Heart right ventricle (tissue), 16 donors: Measurements from ENCODE around the gene ADAMTS17. TPM values are rescaled to one million over a fixed set of nuclear protein-coding genes. Genes with fewer than 3 reads are reported as not detected.

Experiments used
- ATAC-seq, 8 donors: fragments of 200-7000 bp; cut with Tn5 transposase; one replicate each; pipeline ENCODE4 v1.9.1; 2020; ENCODE audit warnings: mild to moderate bottlenecking in 8 of 8, moderate library complexity in 8 of 8, moderate number of reproducible peaks in 1 of 8
- DNase-seq, 2 donors: peaks; one replicate each; pipeline ENCODE4 v3.0.0-alpha.2; 2020
- H3K27ac ChIP-seq, 10 donors: fragments of 200-600 bp; sonication (generic) in 2 of 10; one replicate each; pipeline versions ENCODE4 v1.5.0 to v1.8.0; 2020 to 2022; ENCODE audit warnings: mild to moderate bottlenecking in 3 of 10
- H3K27me3 ChIP-seq, 7 donors: fragments of 200-600 bp; one replicate each; pipeline ENCODE4 v1.8.0; 2021 to 2022; ENCODE audit warnings: mild to moderate bottlenecking in 2 of 7
- H3K36me3 ChIP-seq, 9 donors: fragments of 200-600 bp; sonication (generic) in 1 of 9; one replicate each; pipeline versions ENCODE4 v1.5.0 to v1.8.0; 2020 to 2022; ENCODE audit warnings: mild to moderate bottlenecking in 2 of 9
- H3K4me1 ChIP-seq, 9 donors: fragments of 200-600 bp; sonication (generic) in 1 of 9; one replicate each; pipeline versions ENCODE4 v1.5.0 to v1.8.0; 2020 to 2022; ENCODE audit warnings: mild to moderate bottlenecking in 4 of 9
- H3K4me3 ChIP-seq, 10 donors: fragments of 200-600 bp; sonication (generic) in 2 of 10; one replicate each; pipeline versions ENCODE4 v1.5.0 to v1.8.0; 2020 to 2022; ENCODE audit warnings: mild to moderate bottlenecking in 7 of 10, moderate library complexity in 2 of 10
- H3K9me3 ChIP-seq, 11 donors: fragments of 200-600 bp in 10 of 11; sonication (generic) in 2 of 11; one replicate each; pipeline versions ENCODE4 v1.5.0 to v1.8.0; 2013 to 2022; ENCODE audit warnings: mild to moderate bottlenecking in 2 of 11, control low read depth in 1 of 11, moderate library complexity in 1 of 11
- CTCF ChIP-seq, 9 donors: fragments of 200-600 bp; sonication (generic) in 2 of 9; IDR thresholded peaks; one replicate each; pipeline versions ENCODE4 v1.5.0 to v1.8.0; 2021 to 2022; ENCODE audit warnings: antibody characterized with exemption in 9 of 9, mild to moderate bottlenecking in 5 of 9, moderate library complexity in 1 of 9
- WGBS, 2 donors: extraction: QIAGEN DNeasy Blood & Tissue Kit; methylation state at CpG; one replicate each; pipeline ENCODE4 v1.1.7; 2013; ENCODE audit warnings: inconsistent platforms in 1 of 2; 5-methylcytosine and 5-hydroxymethylcytosine counted together
- intact Hi-C, 10 donors: fragments of 100-400 bp; cut with DNase I; formaldehyde crosslinking; loops; one replicate each; pipeline versions ENCODE4 v1.11.1 to v1.14.2; 2022
- polyA plus RNA-seq, 2 donors: library from polyadenylated mRNA; stranded (reverse); fragments of 200-250 nt; gene quantifications; one replicate each; pipeline ENCODE4 v1.2.3, GENCODE V29; 2013
- total RNA-seq, 10 donors: library from RNA; stranded (reverse); fragmentation: NEBNext Ultra II Directional in 3 of 10; extraction: Animal tissue kit (Norgen Biotek cat#: 25700) in 3 of 10; gene quantifications; one replicate each; pipeline versions ENCODE4 v1.2.1 to v1.2.4, GENCODE V29; 2021 to 2023
- donor health status: Arrhythmogenic right ventricular cardiomyopathy.
- donor health status: ischemic (EF 13 %, LVEDD 7.1; RV severe dilation, severe dysfunction).
- donor health status: healthy with polysubstance abuse.
- donor health status: DM: no; HTN: yes; CAD: no.
- donor health status: DM: no; HTN: no; CAD: no.
- donor health status: ischemic (EF 25% LVEDD 6.9; RV normal size, moderate dysfunction).
- donor health status: ischemic (EF 25% LVEDD 5.7; RV mildly dilated, moderate dysfunction).
- donor health status: healthy.
- donor health status: DM: yes; HTN: yes; CAD: no.
- donor health status: Ischemic cardiomyopathy.
- donor health status: ischemic (EF 35%, LVEDD 5.7; RV mildly dilated, moderate dysfunction).
- donor health status: nonischemic (EF 11% LVEDD 7.7; RV severe dilation, severe dysfunction).
- donor health status: DM: yes; HTN: yes; CAD: no.
- donor health status: PGD.
- donor health status: ischemic (EF 29% LVEDD 5.4; RV normal size, mild dysfunction).
- donor health status: nonischemic (EF 23%, LVEDD 6.1; RV moderate dilation, normal function).

Gene ADAMTS17
- total and polyA plus RNA-seq, 12 donors: 0.47 to 5.0 (median 1.2) TPM

GRCh38 chr15:100031665-100032357, 310.0 kb downstream of the ADAMTS17 start:
- DNase-seq (no peak), ATAC-seq (no peak)
- Histone ChIP-seq H3K27ac (peak overlapping the region in 4 of 10 donors; percentile 14 to 67 (median 60)), H3K4me1 (peaks cover 0 to 20% (median 0%) of the 10 kb centered on the region in 9 donors), H3K27me3 (no peaks in the 10 kb centered on the region), H3K36me3 (no peaks in the 10 kb centered on the region), H3K9me3 (peaks cover 0 to 12% (median 8%) of the 10 kb centered on the region in 11 donors), H3K4me3 (no peak overlapping the region)
- TF ChIP-seq CTCF (IDR thresholded peaks at IDR 0.05): no peak
- WGBS, 2 donors: 87 to 91% methylated on average over 10 of the region's 10 CpGs
- intact Hi-C loops: no loop called here

- no peaks in the 10 kb centered on the region for H3K36me3 ChIP-seq
- WGBS, 2 donors: 82 to 85% methylated on average over 9 of the region's 9 CpGs
- no peaks in the 10 kb centered on the region for H3K27me3 ChIP-seq
- no peak for TF ChIP-seq CTCF (IDR thresholded peaks at IDR 0.05)
- peaks cover 0 to 15% (median 8%) of the 10 kb centered on the region in 11 donors for H3K9me3 ChIP-seq
- ATAC-seq (no peak), DNase-seq (no peak)
- H3K27ac ChIP-seq: no peak overlapping the region
- intact Hi-C loops: no loop called here
- peaks cover 0 to 20% (median 0%) of the 10 kb centered on the region in 9 donors for H3K4me1 ChIP-seq
- H3K4me3 ChIP-seq: no peak overlapping the region
Measured at GRCh38 chr15:100030586-100031229, 311.1 kb downstream of the ADAMTS17 start.

- no peak for TF ChIP-seq CTCF (IDR thresholded peaks at IDR 0.05)
- peaks cover 0 to 20% (median 8%) of the 10 kb centered on the region in 11 donors for H3K9me3 ChIP-seq
- intact Hi-C loops: loop anchor here in 1 of 10 donors (10.0 kb wide), 1 partner anchor 85 kb away; no protein-coding TSS in a partner anchor
- no peak overlapping the region for H3K4me3 ChIP-seq
- ATAC-seq (no peak), DNase-seq (no peak)
- no peaks in the 10 kb centered on the region for H3K27me3 ChIP-seq
- no peaks in the 10 kb centered on the region for H3K36me3 ChIP-seq
- H3K27ac ChIP-seq: no peak overlapping the region
- WGBS, 2 donors: 81 to 82% methylated on average over 9 of the region's 9 CpGs
- H3K4me1 ChIP-seq: peaks cover 0 to 20% (median 0%) of the 10 kb centered on the region in 9 donors
Measured at GRCh38 chr15:100029868-100030479, 311.8 kb downstream of the ADAMTS17 start.

- H3K4me1 ChIP-seq: peaks cover 0 to 19% (median 0%) of the 10 kb centered on the region in 9 donors
- H3K27ac ChIP-seq: no peak overlapping the region
- no peaks in the 10 kb centered on the region for H3K27me3 ChIP-seq
- no peaks in the 10 kb centered on the region for H3K36me3 ChIP-seq
- DNase-seq (no peak), ATAC-seq (peak in 1 of 8 donors; percentile 23)
- intact Hi-C loops: loop anchor here in 1 of 10 donors (10.0 kb wide), 1 partner anchor 86 kb away; no protein-coding TSS in a partner anchor
- 52 to 85% methylated on average over 3 of the region's 3 CpGs for WGBS, 2 donors
- peaks cover 0 to 20% (median 8%) of the 10 kb centered on the region in 11 donors for H3K9me3 ChIP-seq
- no peak overlapping the region for H3K4me3 ChIP-seq
- no peak for TF ChIP-seq CTCF (IDR thresholded peaks at IDR 0.05)
Measured at GRCh38 chr15:100029045-100029444, 312.7 kb downstream of the ADAMTS17 start.
